ENCODE data around the gene PPP1R16B.
A peak's percentile ranks its signal among the peaks of the same experiment; 100 is the strongest.

The PPP1R16B gene

DNA sequence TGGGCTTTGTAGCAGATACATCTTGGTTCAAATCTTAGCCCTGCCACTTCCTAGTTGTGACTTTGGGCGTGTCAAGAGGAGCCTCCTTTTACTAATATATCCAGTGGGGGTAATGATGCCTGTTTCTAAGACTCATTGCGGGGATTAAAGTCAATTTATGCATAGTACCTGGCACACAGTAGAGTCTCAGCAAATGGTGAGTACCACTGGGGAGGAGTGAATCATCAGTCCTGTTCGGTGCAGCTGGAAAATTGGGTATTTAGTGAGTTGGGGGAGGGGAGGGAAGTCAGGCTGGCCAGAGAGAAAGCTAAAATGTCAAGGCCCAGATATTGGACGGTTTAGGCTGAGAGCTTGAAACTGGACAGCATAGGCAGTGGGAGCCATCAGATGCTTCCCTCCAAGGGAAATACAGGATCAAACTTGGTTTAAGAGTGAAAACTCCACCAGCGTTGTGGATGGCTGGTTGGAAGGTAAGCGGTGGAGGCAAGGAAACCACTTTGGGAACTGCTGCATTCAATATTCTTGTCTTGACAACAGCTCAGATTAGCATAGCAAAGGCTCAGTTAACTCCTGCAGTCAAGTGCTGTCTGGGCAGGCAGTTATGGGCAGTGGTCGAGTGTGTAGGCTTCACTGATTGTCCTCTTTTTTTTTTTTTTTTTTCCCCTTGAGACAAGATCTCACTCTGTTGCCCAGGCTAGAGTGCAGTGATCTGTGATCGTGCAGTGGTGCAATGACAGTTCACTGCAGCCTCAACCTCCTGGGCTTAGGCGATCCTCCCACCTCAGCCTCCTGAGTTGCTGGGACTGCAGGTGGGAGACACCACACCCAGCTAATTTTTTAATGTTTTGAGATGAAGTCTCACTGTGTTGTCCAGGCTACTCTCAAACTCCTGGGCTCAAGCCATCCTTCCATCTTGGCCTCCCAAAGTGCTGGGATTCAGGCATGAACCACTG is 12.9 kb downstream of the PPP1R16B start:
- peak; percentile 42 for FAIRE-seq
- no peak for DNase-seq (ENCODE audit: insufficient read length, low spot score)

DNA sequence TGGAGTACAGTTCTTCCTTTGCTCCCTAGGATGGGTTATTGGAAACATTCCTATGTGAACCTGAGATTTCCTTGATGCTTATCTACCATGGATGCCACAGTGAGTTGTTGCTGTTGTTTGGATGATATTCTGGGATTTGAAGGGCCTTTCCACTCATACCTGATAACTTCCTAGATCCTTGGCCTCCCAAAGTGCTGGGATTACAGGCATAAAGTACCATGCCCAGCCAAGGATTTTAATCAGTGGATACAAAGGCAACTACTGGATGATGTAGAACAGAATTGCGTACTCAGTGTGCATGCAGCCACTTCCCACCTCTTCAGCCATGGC is 20.0 kb downstream of the PPP1R16B start:
- DNase-seq (ENCODE audit: insufficient read length, low spot score) (no peak), FAIRE-seq (no peak)

DNA sequence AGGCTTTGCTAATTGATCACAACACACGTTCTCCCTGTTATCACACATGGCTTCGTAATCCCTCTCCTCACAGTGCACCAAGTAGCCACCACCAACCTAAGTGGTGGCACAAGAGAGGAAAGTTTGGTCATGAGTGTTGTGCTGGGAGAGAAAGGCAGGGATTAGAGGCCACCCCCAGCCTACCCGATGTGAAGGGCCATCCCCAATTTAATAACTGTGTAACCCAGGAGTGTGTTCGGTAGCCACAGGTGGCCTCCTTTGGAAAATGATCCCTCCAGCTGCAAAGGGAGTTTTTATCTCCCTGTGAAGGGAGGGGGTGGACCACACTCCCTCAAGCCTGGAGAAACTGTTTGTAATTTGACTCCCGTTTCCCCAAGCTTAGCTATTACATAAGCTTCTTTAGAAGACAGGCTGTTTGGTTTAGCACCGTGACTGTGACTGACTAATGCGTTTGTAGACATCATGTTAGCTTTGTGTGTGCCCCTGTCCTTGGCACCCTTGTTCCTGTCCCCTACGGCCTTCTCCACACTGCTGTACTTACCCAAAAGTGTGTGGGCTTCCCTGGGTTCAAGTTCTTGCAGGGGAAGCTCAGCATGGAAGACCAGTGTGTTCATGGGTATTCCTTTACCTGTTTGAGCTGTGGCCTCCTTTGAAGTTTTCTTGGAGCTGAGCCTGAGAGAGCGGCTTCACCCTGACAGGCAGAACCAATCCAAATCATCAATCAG is 20.6 kb downstream of the PPP1R16B start:
- peak; percentile 86 for FAIRE-seq
- DNase-seq (ENCODE audit: insufficient read length, low spot score) = peak; percentile 87

DNA sequence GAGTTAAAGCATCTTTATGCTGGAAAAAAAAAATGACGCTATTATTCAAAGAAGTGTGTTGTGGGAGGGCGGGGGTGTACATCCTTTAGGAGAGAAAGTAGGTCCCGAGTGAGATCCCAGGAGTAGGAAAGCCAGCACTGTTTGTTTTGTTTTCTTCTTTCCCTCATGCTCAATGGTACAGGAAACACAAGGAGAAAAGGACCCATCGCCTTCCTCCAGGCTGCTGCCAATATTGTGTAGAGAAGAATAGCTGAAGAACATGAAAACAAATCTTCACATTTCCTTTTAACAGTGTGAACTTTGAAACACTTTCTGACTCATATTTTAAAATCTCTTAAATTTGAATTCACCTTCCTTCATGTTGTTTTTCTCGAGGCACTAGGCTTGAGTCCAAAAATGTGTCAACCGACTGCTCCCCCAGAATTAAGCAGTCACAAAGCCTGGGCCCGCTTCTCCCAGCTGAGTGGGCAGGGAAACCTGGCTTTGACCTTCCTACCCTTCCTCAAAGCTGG is 22.3 kb downstream of the PPP1R16B start:
- DNase-seq (ENCODE audit: insufficient read length, low spot score) (no peak), FAIRE-seq (no peak)

DNA sequence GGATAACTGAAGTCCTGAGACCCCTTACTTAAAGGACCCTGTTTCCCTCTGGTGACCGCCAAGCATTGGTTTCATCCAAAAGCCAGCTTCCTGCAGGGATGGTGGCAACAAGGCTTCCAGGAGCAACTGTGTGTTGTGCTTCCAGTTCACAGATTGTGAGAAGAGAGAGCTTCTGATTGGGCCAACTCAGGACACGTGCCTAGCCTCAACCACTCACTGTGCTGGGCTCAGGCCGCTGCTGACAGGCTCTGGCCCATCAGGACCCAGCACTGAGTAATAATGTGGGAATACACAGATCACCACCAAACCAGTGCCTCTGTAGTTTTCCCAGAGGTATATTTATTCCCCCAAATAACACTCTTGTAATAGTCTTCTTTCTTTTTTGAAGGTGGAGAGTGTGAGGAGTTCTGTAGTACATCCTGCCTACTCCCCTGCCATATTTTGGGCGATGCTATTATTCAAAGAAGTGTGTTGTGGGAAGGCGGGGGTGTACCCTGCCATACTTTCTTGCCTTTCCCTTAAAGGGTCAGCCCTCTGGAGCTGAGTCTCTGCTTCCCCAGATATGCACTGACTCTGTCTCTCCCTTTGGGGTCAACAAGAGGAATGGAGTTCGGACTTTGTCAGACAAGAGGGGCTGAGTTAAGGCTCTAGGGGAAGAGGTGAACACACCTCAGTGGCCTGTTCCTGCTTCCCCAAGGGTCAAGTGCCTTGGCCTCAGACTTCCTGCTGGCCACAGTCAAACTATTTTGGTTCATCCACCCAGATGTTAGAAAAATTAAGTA is 23.2 kb downstream of the PPP1R16B start:
- no peak for DNase-seq (ENCODE audit: insufficient read length, low spot score)
- no peak for FAIRE-seq

DNA sequence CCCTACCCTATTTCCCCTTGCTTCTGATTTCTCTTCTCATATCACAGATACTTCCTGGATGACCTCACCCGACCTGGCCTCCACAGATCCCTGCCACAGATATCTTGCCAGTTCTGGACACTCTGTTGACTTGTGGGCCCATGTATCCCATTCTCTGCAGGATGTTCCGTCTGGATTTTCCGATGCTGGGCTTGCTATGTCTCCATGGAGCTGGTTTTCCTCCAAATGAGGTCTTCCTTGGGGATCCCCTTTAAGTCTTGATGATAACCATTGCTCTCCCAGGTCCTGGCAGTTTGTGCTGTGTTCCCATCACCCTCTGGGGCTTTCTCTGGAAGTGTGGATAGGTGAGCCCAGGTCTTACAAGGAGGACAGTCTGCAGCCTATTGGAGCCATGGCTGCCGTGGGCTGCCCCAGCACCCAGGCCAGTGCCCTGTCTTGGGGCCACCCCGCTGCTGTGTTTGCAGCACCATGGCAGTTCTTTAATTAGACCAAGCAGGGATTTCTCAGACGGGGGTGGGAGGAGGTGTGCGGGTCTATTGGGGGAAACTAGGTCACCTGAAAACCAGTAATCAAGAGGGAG is 23.9 kb downstream of the PPP1R16B start:
- FAIRE-seq (no peak), DNase-seq (ENCODE audit: insufficient read length, low spot score) (no peak)

DNA sequence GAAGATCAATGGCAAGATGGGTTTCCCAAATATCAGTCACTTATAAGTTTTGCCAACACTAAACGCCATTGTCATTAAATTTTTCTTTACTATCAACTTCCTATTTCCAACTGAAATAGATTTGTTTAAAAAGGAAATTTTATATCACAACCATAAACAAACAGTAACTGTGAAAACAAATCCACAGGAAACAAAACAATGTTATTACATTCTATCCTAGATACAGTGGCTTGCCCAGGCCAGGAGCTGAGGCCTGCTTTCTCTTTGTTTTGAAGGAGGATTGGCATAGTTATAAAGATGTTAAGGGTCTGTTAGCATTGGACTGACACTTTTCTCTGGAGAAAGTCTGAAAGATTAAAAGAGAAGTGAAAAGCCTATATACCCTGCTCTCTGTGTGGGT is 24.9 kb downstream of the PPP1R16B start:
- FAIRE-seq = no peak
- no peak for DNase-seq (ENCODE audit: insufficient read length, low spot score)

DNA sequence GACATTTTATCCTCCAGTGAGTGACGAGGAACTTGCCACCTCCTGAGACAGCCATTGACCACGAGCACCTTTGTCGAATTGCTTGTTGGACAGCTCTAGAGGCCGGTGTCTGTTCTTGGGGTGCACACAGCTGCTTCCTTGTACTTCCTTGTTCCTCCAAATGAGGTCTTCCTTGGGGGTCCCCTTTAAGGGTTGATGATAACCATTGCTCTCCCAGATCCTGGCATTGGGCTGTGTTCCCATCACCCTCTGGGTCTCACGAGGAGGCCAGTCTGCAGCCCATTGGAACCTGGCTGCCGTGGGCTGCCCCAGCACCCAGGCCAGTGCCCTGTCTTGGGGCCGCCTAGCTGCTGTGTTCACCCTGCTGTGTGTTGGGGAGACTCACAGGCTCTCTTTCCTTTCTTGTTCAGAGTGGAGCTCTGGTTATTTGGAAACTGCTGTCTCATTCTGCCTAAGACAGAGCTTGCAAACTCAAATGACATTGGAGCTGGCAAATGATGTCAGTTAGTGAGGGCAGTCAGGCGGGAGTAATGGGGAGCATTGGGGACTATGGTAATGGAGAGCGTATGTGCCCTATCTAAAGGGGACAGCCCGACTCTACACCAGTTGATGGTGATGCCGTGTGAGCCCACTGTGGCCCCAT is 25.7 kb downstream of the PPP1R16B start:
- DNase-seq (ENCODE audit: insufficient read length, low spot score) (no peak), FAIRE-seq (peak; percentile 9)

DNA sequence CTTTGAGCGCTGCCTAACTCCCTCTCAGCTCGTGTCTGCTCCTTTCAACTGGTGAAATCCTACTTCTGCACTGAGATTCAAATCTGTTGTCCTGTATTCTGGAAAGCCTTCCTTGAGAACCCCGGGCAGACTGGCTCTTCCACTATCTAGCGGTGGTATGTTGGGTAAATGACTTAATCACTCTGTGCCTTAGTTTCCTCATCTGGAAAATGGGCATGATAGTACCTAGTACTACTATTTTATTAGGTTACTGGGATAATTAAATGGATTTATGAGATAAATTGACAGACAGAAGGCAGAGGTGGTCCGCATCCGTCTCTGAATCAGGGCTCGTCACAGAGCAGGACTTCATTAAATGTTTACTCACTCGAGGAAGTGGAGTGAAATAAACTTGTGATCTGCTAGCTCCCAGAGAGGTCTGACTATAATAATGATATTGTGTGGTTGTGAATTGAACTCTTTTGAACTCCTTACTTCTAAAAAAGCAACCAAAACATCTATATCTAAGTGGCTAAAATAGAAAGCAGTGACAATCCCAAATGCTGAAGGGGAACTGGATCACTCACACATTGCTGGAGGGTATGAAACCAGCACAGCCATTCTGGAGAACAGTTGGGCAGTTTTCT is 26.6 kb downstream of the PPP1R16B start:
- no peak for FAIRE-seq
- no peak for DNase-seq (ENCODE audit: insufficient read length, low spot score)

DNA sequence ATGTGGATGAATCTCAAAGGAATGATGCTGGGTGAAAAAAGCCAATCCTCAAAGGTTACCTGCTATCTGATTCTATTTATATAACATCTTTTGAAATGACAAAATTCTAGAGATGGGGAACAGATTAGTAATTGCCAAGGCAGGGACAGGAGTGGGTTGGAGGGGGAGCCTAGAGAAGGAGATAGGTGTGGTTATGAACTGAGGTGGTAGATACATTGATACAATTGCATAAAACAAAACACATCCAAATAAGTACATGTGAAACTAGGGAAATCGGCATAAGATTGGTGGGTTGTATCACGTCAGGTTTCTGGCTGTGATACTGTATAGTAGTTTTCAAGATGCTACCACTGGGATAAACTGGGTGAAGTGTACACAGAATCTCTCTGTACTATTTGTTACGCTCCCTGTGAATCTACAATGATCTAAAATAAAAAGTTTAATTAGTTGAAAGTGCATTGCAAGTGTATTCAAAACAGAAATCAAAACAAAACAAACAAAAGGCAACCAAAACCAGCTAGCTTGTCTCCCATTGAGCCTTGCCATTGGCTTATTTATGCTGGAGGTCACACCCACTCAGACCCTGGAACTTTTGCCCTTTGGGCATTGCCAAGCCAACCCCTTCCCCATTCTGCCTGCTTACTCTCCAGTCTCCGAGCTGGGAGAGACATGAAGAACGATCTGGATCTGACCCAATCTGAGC is 27.8 kb downstream of the PPP1R16B start:
- no peak for DNase-seq (ENCODE audit: insufficient read length, low spot score)
- FAIRE-seq = peak; percentile 44

DNA sequence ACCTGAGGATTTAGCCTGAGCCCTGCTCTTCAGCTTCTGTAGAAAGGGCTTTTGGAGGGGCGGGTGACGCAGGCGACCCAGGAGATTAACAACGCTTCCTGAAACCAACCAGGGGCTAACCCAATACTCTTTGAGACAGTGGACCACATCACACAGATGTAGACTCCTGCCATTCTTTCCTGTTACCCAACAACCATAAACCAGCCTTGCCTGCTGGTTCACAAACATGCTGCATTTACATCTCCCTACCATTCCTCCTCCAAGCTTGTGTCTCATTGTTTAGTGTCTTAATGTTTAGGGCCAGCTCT is 28.3 kb downstream of the PPP1R16B start:
- no peak for DNase-seq (ENCODE audit: insufficient read length, low spot score)
- no peak for FAIRE-seq

DNA sequence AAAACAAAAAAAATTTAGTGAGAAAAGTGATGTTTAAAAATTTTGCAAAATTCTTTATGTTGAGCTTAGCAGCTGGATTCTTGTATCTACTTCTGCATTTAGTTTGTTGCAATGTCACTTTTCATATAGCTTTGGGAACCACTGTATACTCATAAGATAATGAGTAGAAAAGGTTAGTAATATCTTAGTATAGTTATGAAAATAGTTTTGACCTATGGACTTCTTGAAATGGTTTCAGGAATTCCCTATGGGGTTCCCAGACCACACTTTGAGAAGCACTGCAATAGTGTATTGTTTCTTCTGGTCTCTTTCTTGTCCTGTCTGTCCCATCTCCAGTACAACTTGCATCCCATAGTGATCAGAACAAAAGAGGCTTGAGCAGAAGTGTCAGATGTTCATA is 29.4 kb downstream of the PPP1R16B start:
- DNase-seq (ENCODE audit: insufficient read length, low spot score) (no peak), FAIRE-seq (no peak)

DNA sequence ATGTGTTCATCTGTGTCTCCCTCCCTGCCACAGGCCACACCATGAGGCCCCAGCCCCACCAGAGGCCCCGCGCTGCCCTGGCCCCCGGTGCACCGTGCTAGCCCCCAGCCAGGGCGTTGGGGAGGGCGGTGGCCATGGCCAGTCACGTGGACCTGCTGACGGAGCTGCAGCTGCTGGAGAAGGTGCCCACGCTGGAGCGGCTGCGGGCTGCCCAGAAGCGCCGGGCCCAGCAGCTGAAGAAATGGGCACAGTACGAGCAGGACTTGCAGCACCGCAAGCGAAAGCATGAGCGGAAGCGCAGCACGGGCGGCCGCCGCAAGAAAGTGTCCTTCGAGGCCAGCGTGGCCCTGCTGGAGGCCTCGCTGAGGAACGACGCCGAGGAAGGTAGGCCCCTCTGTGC is 30.3 kb downstream of the PPP1R16B start:
- DNase-seq (ENCODE audit: insufficient read length, low spot score) = no peak
- no peak for FAIRE-seq

DNA sequence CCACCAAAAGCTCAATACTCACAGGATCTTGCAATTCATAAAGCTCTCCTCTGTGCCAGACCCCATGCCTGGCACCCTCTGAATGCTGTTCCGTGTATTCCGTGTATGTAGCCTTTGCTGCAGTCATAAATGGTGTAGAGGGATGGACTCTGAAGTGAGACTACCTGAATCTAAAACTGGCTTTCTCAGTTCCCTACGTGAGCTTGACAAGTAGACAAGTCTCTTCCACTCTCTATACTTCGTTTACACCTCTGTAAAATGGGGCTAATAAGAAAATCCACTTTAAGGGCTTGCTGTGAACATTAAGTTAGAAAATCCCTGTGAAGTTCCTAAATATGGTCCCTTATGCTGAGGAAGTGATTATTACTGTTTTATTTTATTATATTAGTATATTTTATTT is 31.5 kb downstream of the PPP1R16B start:
- DNase-seq (ENCODE audit: insufficient read length, low spot score) (no peak), FAIRE-seq (no peak)

DNA sequence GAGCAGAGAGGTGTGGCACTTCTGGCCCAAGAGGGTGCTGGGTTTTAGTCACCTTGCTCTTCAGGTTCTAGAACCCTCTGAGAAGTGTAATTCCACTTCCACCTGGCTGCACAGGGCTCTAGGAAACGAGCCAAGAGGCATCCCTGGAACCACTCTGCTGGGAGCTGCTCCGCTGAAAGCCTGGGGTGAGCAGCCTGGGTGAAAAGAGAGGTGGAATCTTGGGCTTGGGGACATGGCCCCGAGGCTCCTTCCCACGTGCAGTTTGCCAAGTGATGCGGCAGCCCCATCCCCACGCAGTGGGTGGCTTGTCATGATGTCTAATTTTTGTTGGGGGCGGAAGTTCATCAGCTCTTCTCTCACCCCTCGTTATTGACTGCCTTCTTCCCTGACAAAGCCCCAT is 32.8 kb downstream of the PPP1R16B start:
- DNase-seq (ENCODE audit: insufficient read length, low spot score) (no peak), FAIRE-seq (no peak)

DNA sequence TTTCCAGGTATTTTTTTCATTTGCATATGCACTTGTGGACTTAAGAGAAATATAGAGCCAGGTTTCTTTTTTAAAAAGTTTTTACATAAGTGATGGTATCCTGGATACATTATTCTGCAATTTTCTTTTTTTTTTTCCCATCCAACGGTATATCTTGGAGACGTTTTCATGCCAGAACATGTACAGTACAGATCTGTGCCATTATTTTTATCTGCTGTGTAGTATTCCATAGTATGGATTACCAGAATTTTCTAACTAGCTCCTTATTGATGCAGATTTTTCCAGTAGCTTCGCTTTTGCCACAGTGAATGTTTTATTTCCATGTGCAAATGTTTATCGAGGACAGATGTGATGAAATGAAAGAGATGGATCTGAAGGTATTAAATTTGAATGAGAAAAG is 34.1 kb downstream of the PPP1R16B start:
- no peak for FAIRE-seq
- no peak for DNase-seq (ENCODE audit: insufficient read length, low spot score)

DNA sequence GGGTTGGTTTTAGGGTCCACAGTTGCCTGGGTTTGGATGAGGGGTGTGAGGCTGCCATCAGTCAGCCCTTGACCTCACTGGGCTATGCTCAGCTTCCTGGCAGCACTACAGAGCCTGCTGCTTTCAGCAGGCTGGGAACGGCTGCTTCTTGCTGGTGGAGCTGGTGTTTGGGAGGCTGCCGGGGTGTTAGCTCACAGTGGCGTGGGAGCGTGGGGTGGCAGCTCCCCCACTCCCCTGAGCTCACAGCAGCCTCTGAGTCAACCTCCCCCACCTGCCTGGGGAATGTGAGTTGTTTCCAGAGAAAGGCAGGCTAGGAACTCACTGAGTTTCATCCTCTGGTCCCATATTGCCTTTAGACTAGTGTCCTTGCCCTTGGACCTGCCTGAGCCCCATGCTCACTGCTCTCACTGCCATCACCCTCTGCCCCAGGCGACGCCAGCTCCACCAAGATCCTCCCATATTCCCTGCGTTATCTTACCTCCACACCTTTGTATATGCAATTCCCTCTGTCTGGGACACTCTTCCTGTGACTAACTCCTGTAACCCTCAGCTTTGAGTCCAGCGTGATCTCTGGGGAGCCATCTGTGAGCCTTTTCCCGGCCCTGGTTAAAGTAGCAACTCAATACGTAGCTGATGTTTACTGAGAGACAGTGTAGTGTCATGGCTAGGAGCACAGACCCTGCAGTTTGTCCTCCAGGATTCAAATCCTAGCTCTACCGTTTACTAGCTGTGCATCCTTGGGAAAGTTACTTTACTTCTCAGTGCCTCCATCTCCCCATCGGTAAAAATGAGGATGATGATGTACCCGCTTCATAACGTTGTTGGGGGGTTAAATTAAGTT is 34.8 kb downstream of the PPP1R16B start:
- FAIRE-seq (peak; percentile 64), DNase-seq (ENCODE audit: insufficient read length, low spot score) (no peak)

DNA sequence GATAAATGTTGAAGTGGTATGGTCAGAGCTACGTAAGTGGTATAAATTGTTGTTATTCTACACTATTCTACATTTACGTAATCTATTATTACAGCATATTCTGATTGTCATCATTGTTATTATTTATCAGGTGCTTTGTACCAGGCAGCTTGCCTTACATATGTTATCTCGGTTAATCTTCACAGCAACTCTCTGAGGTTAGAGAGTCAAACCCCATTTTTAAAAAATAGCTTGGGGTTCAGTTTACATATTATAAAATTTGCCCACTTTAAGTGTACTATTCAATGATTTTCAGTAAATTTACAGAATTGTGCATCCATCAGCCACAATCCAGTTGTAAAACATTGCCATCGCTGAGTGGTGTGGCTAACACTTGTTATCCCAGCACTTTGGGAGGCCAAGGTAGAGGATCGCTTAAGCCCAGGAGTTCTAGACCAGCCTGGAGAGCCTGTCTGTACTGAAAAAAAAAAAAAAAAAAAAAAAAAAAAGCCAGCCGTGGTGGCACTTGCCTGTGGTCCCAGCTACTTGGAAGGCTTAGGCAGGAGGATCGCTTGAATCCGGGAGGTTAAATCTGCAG is 35.5 kb downstream of the PPP1R16B start:
- no peak for DNase-seq (ENCODE audit: insufficient read length, low spot score)
- peak; percentile 40 for FAIRE-seq
